GM19438 (cell line): Measurements from ENCODE around the gene CKMT2.

ENCODE experiments used
- ATAC-seq: cut with Tn5 transposase; IDR thresholded peaks from one replicate; pipeline ENCODE4 v1.9.1; 2021; ENCODE audit warnings: low read depth; ENCODE audit not compliant: unreplicated experiment

The CKMT2 gene

DNA sequence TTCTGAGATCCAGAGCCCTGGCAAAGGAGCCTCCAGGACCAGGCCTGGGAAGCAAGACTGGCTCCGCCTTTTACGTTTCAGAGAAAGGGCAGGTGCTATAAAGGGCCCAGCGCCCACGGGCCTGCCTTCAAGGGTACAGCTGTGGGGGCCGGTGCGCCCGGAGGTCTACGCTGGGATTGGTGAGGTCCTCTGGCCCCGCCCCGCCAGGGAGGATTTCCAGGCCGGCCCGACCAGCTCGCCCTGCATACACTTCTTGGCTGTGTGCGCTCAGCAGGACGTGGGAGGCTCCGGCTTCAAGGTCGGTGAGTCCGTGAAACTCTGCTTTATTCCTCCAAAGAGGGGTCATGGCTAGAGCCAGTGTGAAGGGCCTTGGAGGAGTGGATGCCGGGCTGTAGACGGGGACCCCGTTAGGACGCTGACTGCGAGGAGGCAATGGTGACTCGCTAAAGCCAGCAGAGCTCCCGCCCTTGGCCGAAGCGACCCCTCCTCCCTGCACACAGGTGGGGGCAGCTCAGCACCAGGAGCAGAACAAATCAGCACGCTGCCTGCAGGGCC lies at the start of gene CKMT2:
Gene CKMT2, plus strand, starts transcription at position 243 of the 555 bp plus-strand sequence. CDS start 17,811 bp downstream, outside the sequence.
- no peak for ATAC-seq

GRCh38 chr5:81183811-81184748 lies 49.0 kb upstream of the CKMT2 start:
- ATAC-seq: no peak

DNA sequence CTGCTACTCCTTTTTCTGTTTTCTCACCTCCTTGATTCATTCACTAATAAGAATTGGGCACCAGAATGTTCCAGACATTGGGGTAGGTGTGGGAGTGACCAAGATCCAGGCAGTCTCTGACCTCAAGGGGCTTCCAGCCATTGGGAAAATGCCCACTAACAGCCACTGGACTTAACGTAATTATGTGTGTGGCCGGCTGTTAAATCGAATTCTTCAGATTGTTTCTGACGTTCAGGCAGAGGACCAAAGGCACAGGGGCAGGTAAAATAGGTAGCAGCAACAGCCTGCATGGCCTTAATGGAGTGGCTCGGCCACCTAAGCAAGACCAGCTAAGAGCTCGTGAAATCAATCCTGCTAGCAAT lies 48.4 kb upstream of the CKMT2 start:
- no peak for ATAC-seq

DNA sequence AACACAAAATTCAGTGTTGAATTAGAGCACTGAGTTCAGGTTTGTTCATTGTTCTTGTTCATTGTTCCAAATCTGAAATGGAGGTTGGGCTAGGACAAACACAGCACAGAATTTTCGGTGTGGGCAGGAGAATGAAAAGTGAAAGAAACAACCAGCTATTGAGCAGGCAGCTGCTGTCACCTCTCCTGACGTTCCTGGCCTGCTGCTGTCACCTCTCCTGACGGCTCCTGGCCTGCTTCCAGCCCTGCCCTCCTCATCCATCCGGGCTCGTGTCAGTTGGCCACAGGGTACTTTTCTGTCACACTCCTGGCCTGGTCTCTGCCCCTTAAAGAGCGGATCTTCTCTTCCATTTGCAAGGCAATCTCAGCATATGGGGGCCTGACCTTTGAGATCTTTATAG lies 45.2 kb upstream of the CKMT2 start:
- no peak for ATAC-seq

- no peak for ATAC-seq
These were observed 44.2 kb upstream of the CKMT2 start for GRCh38 chr5:81188962-81189361.

- ATAC-seq: no peak
These were observed 43.1 kb upstream of the CKMT2 start for GRCh38 chr5:81189875-81190498.

GRCh38 chr5:81191726-81192372 lies 41.3 kb upstream of the CKMT2 start:
- no peak for ATAC-seq

DNA sequence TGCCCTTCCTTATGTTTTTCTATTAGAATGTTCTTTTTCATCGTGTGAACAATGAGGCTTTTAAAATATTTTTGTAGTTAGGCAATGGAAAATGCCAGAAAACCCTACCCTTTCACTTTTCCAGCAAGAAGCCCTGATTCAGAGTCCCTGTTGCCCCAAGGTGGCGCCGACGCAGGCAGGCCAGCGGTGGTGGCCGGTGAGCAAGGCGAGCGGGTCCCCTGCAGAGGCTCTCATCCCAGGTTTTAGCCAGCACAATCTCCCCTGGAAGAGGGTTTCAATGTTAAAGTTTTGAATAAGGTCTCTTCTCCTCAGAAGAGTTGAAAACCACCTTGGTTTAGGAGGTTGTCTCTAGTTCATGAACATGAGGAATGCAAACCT lies 40.8 kb upstream of the CKMT2 start:
- no peak for ATAC-seq

DNA sequence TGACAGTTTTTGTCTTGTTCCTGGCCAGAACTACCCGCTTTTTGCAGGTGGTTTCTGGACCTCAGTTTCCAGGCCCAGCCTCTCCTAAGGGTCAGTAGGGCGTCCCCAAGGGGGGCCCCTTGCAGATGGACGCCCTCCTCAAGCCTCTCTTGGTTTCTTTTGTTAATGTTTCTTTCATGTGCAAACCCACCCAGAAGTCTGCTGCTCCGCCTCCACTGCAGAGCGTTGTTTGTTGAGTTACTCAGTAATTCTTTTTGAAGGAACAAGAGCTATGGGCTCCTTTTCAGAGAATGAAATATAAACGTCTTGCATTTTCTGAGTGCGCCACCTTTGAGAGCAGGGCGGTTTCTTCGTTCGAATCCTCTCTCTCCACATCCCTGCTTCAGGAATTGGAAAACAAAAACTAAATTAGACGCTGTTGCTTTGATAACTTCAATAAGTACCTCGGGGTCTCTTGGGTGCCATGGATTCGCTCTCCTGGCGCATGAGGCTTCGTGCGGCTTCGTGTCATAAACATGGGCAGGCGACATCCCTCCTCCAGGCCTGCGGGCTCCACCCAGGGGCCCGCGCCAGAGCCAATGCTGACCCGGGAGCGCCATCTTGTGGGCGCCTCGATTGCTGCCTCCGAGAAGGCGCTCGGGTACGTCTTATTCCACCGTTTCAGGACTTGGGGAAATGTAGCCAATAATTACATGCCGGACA lies 38.3 kb upstream of the CKMT2 start:
- ATAC-seq: peak; percentile 86

GRCh38 chr5:81195335-81195929 lies 37.7 kb upstream of the CKMT2 start:
- no peak for ATAC-seq

DNA sequence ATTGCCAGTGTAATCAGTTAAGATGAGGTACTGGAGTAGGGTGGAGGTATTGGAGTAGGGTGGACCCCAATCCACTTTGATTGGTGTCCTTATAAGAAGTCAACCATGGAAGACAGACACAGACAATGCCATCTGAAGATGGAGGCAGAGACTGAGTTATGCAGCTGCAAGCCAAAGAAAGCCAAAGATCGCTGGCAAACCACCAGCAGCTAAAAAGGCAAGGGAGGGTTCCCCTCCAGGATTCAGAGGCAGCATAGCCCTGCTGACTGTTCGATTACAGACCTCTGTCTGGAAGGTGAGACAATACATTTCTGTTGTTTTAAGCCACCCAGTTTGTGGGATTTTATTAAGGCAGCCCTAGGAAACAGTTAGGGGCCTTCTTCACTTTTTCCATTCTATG lies 30.5 kb upstream of the CKMT2 start:
- no peak for ATAC-seq

DNA sequence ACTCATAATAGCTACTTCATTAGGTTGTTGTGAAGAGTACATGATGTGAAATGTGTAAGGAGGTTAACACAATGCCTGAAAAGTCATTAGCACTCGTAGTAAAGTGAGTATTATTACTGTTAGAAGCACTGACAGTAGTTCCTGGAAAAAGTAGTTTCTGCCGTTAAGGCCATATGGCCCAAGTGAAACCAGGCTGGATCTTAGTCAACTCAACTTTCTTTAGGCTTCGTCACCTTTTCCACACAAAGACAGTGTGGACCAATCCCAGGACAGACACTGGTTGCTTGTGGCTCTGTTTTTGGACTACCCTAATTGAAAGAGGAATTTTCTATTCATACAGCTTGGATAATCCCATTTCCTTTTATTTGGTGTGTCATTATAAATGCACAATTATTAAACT lies 29.4 kb upstream of the CKMT2 start:
- no peak for ATAC-seq

GRCh38 chr5:81204205-81204604 lies 28.9 kb upstream of the CKMT2 start:
- no peak for ATAC-seq

GRCh38 chr5:81205058-81205457 lies 28.1 kb upstream of the CKMT2 start:
- ATAC-seq: no peak

DNA sequence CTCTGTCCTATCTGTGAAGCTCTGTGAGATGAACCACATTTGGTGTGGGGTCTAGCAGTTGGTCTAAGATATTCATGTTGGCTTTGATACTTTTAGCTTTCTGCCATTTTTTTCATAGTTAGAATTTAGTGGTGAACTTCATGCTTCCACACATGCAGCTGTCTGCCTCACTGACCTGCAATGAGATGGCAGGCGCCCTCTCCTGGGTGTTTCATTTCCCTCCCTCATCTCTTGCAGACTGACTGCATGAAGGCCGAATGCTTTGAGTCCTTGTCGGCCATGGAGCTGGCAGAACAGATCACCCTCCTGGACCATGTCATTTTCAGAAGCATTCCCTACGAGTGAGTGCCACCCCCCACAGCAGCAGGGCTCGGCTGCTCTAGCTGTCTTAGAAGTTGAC lies 26.1 kb upstream of the CKMT2 start:
- ATAC-seq: no peak

- ATAC-seq: no peak
These were observed 24.2 kb upstream of the CKMT2 start for GRCh38 chr5:81208904-81209303.

- ATAC-seq: no peak
These were observed 23.7 kb upstream of the CKMT2 start for GRCh38 chr5:81209386-81209785.

- ATAC-seq: no peak
These were observed 23.1 kb upstream of the CKMT2 start for GRCh38 chr5:81209869-81210493.

- peak; percentile 79 for ATAC-seq
These were observed 20.8 kb upstream of the CKMT2 start for GRCh38 chr5:81212211-81212751.

GRCh38 chr5:81213070-81213469 lies 20.1 kb upstream of the CKMT2 start:
- no peak for ATAC-seq
